K562 (cell line): ENCODE results near the gene ZNF2. TPM values are rescaled to one million over a fixed set of nuclear protein-coding genes. Genes with fewer than 3 reads are reported as not detected.

Experiments
- ATAC-seq: fragments of 200-7000 bp; cut with Tn5 transposase; 3 replicates; pipeline ENCODE4 v1.9.1; 2020; ENCODE audit warnings: moderate library complexity
- BruUV-seq: library from RNA; stranded (reverse); fragments of 400-500 nt; replicated peaks from 2 replicates; lab custom pipeline; 2021; lab: Mats Ljungman, UMichigan
- CTCF ChIA-PET: fragments of 300-600 bp; formaldehyde crosslinking; extraction: SDS; loops from one replicate; lab custom pipeline; 2021; ENCODE audit warnings: low intra/inter-chr PET ratio; lab: Yijun Ruan, JAX
- POLR2A ChIA-PET: fragments of 300-600, 350-650 bp; sonication (Branson Sonifier 250); formaldehyde crosslinking; extraction: SDS; loops from one replicate; lab custom pipeline; 2021; ENCODE audit warnings: antibody characterized with exemption, inconsistent platforms; lab: Yijun Ruan, JAX
- DNase-seq, 4 experiments: peaks; one replicate each; pipeline versions ENCODE4 v3.0.0 to v3.0.0-alpha.2; 2011 to 2018; ENCODE audit warnings: low spot score in 3 of 4, mixed read lengths in 3 of 4; ENCODE audit errors: extremely low read depth in 1 of 4
- FAIRE-seq: peaks from 2 replicates; lab custom pipeline; 2011; peaks lifted over from hg19 to GRCh38; lab: Jason Lieb, UNC
- H2AFZ ChIP-seq: 2 replicates; pipeline ENCODE4 v1.6.0; 2011; ENCODE audit warnings: low read depth, low read length, control low read depth, inconsistent platforms
- H3K27ac ChIP-seq: fragments of 200-600 bp; 3 replicates; pipeline ENCODE4 v1.8.0; 2011; ENCODE audit warnings: low read depth, mild to moderate bottlenecking, control low read depth, inconsistent platforms, low read length, moderate library complexity, mixed read lengths; ENCODE audit errors: extremely low read depth
- H3K27me3 ChIP-seq, 2 experiments: fragments of 300-600 bp in 1 of 2; 2 replicates in 1 of 2; 3 replicates in 1 of 2; pipeline versions ENCODE4 v1.6.0 to v1.8.0; 2011; ENCODE audit warnings: inconsistent platforms in 2 of 2, low read length in 2 of 2, mild to moderate bottlenecking in 1 of 2, mixed read lengths in 1 of 2, moderate library complexity in 1 of 2; ENCODE audit not compliant: control insufficient read depth in 2 of 2, insufficient read depth in 2 of 2
- H3K36me3 ChIP-seq: fragments of 300-600 bp; 3 replicates; pipeline ENCODE4 v1.8.0; 2011; ENCODE audit warnings: mild to moderate bottlenecking, low read length, inconsistent platforms; ENCODE audit not compliant: control insufficient read depth, insufficient read depth
- H3K4me1 ChIP-seq, 2 experiments: fragments of 200-600 bp in 1 of 2; replicated peaks in 1 of 2; 2 replicates in 1 of 2; 3 replicates in 1 of 2; pipeline versions ENCODE4 v1.5.1 to v1.8.0; 2011; ENCODE audit warnings: inconsistent platforms in 2 of 2, low read length in 2 of 2, mild to moderate bottlenecking in 1 of 2, mixed read lengths in 1 of 2, moderate library complexity in 1 of 2; ENCODE audit not compliant: control insufficient read depth in 2 of 2, insufficient read depth in 2 of 2
- H3K4me2 ChIP-seq: 2 replicates; pipeline ENCODE4 v1.6.1; 2011; ENCODE audit warnings: low read length, control low read depth, inconsistent platforms, mixed read lengths; ENCODE audit not compliant: insufficient read depth
- H3K4me3 ChIP-seq: fragments of 200-600 bp; sonication (generic), shearing (Covaris generic); 2 replicates; pipeline ENCODE4 v1.5.1; 2016; ENCODE audit warnings: control low read depth, inconsistent platforms
- H3K79me2 ChIP-seq: fragments of 200-600 bp; 3 replicates; pipeline ENCODE4 v1.8.0; 2011; ENCODE audit warnings: low read length, inconsistent platforms; ENCODE audit not compliant: control insufficient read depth, insufficient read depth
- H3K9ac ChIP-seq, 2 experiments: 2 replicates each; pipeline versions ENCODE4 v1.6.0 to v1.6.1; 2011; ENCODE audit warnings: low read depth in 2 of 2, low read length in 2 of 2, control low read depth in 1 of 2, inconsistent platforms in 1 of 2, mild to moderate bottlenecking in 1 of 2, mixed read lengths in 1 of 2; ENCODE audit not compliant: insufficient read depth in 1 of 2
- H3K9me1 ChIP-seq: one replicate; pipeline ENCODE4 v1.6.0; 2011; ENCODE audit warnings: inconsistent platforms, mild to moderate bottlenecking, low read length, moderate library complexity; ENCODE audit not compliant: control insufficient read depth, insufficient read depth
- H3K9me3 ChIP-seq: replicated peaks from 2 replicates; pipeline ENCODE4 v1.5.1; 2011; ENCODE audit warnings: low read depth, low read length, inconsistent platforms; ENCODE audit not compliant: control insufficient read depth, insufficient read depth
- H4K20me1 ChIP-seq: replicated peaks from 2 replicates; pipeline ENCODE4 v1.6.1; 2011; ENCODE audit warnings: low read length, inconsistent platforms, mixed read lengths; ENCODE audit not compliant: control insufficient read depth, insufficient read depth
- CBX1 ChIP-seq: sonication (generic); IDR thresholded peaks from 2 replicates; pipeline ENCODE4 v1.6.1; 2016; ENCODE audit warnings: antibody characterized with exemption, low read depth, mild to moderate bottlenecking
- ETV1 ChIP-seq: fragments of 450-650 bp; conservative IDR thresholded peaks from 2 replicates; pipeline ENCODE4 v1.6.1; 2016; ENCODE audit warnings: missing genetic modification characterization, control low read depth, low read depth, missing compliant biosample characterization
- FOXA3 ChIP-seq, 2 experiments: fragments of 450-650 bp in 1 of 2; sonication (generic) in 1 of 2; formaldehyde crosslinking; IDR thresholded peaks in 1 of 2; conservative IDR thresholded peaks in 1 of 2; 2 replicates each; pipeline versions ENCODE4 v1.4.0 to v1.8.0; 2020 to 2022; ENCODE audit warnings: mild to moderate bottlenecking in 2 of 2, missing genetic modification reagents in 1 of 2
- KHSRP ChIP-seq: fragments of 450-650 bp; IDR thresholded peaks from 2 replicates; pipeline ENCODE4 v1.6.1; 2017
- KLF10 ChIP-seq: fragments of 250-450 bp; sonication (Bioruptor Pico); IDR thresholded peaks from 2 replicates; pipeline ENCODE4 v1.6.1; 2021; ENCODE audit warnings: matching md5 sums
- NFRKB ChIP-seq: fragments of 450-650 bp; IDR thresholded peaks from 2 replicates; pipeline ENCODE4 v1.6.1; 2016; ENCODE audit warnings: low read depth
- RNF2 ChIP-seq: sonication (generic); IDR thresholded peaks from 2 replicates; pipeline ENCODE4 v1.6.1; 2016
- ZNF134 ChIP-seq: fragments of 250-450 bp; sonication (Bioruptor Pico); conservative IDR thresholded peaks from 2 replicates; pipeline ENCODE4 v1.4.0; 2020
- WGBS: fragments of 100-300 bp; shearing (Covaris generic); methylation state at CpG from one replicate; pipeline ENCODE4 v1.1.6; 2016; ENCODE audit warnings: low coverage, mixed read lengths; ENCODE audit not compliant: insufficient coverage; ENCODE audit errors: missing lambda C conversion rate; 5-methylcytosine and 5-hydroxymethylcytosine counted together
- in situ Hi-C: fragments of 300-500 bp; cut with MboI; formaldehyde crosslinking; loops from 4 replicates; pipeline ENCODE4 v1.15.0; 2018; ENCODE audit warnings: inconsistent platforms, mixed read lengths
- intact Hi-C: fragments of 100-400 bp; cut with micrococcal nuclease; formaldehyde crosslinking; loops from 2 replicates; pipeline ENCODE4 v1.14.2; 2022
- polyA plus RNA-seq, 8 experiments: library from polyadenylated mRNA; depleted of rRNA in 4 of 8; stranded (reverse) in 5 of 8; unstranded in 3 of 8; fragments of >200 nt; fragmentation: Nextera tagmentation in 2 of 8; fragmentation: Illumina TruSeq in 1 of 8; extraction: Ambion mirVana in 2 of 8; extraction: Trizol in 1 of 8; gene quantifications; 2 replicates each; pipeline versions ENCODE4 v1.2.1 to v1.2.3, GENCODE V29; 2011 to 2014; ENCODE audit warnings: inconsistent platforms in 1 of 8, missing spikeins in 1 of 8
- total RNA-seq, 7 experiments: library from RNA; depleted of rRNA in 6 of 7; stranded (reverse); fragments of >200 nt in 6 of 7; fragmentation: Illumina TruSeq in 2 of 7; extraction: Trizol in 2 of 7; gene quantifications; 2 replicates each; pipeline versions ENCODE4 v1.2.1 to v1.2.3, GENCODE V29; 2011 to 2021; ENCODE audit warnings: low replicate concordance in 1 of 7
- TF ChIP-seq, protein P1 (sequence below): fragments of 250-450 bp; sonication (Bioruptor Pico); IDR thresholded peaks from 2 replicates; pipeline ENCODE4 v1.4.0; 2020; ENCODE audit warnings: mild to moderate bottlenecking, moderate library complexity

The ZNF2 gene
- total and polyA plus RNA-seq, 9 of the 15 experiments (the other 6 are each of a cell fraction or from before 2014, with no cell fraction given) = 1.6 to 4.5 (median 3.4) TPM

DNA sequence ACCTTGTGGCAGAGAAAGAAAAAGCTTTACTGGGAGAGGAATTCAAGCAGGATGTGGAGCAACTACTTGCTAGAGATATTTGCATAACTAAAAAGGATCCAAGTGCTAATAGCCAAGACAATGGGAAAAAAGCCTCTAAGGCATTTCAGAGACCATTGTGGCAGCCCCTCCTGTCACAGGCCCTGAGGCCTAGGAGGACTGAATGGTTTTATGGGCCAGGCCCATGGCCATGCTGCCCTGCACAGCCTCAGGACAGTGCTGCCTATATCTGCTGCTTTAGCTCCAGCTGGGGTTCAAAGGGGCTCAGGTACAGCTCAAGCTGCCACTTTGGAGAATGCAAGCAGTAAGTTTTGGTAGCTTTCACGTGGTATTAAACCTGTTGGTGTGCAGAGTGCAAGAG is 26.9 kb upstream of the ZNF2 start:
- in situ Hi-C loops = no loop called here
- no peaks in the 10 kb centered on the region for H4K20me1 ChIP-seq

GRCh38 chr2:95143838-95144237 is 21.8 kb upstream of the ZNF2 start:
- H3K4me2 ChIP-seq = no peak overlapping the region
- H3K27me3 ChIP-seq = no peaks in the 10 kb centered on the region
- no peak overlapping the region for H3K9ac ChIP-seq
- H3K9me1 ChIP-seq = no peaks in the 10 kb centered on the region
- ChIA-PET POLR2A (interaction anchor here (0.6 kb wide), 1 partner anchor 22 kb away, joined by 3 read pairs; the partner anchor contains the start of gene ZNF2), CTCF (no interaction called here)
- H3K4me1 ChIP-seq = no peaks in the 10 kb centered on the region
- WGBS = 21% methylated on average over 2 of the region's 2 CpGs
- no peak overlapping the region for H2AFZ ChIP-seq
- ATAC-seq = no peak
- H3K9me3 ChIP-seq = peaks cover 8% of the 10 kb centered on the region
- in situ Hi-C loops = no loop called here
- no peak overlapping the region for H3K27ac ChIP-seq
- H3K36me3 ChIP-seq = no peaks in the 10 kb centered on the region; the same call in 2 of the 3 replicates
- no peak for DNase-seq
- no TSS peak for BruUV-seq
- TF ChIP-seq KLF10 = no peak
- TF ChIP-seq ETV1 = no peak
- TF ChIP-seq CBX1 = no peak
- TF ChIP-seq KHSRP = no peak
- no peak for TF ChIP-seq NFRKB
- no peak for TF ChIP-seq ZNF134 (CRISPR knock-in tag)
- TF ChIP-seq FOXA3 (CRISPR knock-in tag; conservative IDR thresholded peaks at IDR 0.05 in 1 of 2, IDR thresholded peaks at IDR 0.05 in 1 of 2) = peak; percentile 68 to 75; a peak in 3 of 4 replicates
- no peak for FAIRE-seq
- no peaks in the 10 kb centered on the region for H4K20me1 ChIP-seq
- intact Hi-C loops = no loop called here
- H3K4me3 ChIP-seq = no peak overlapping the region
- H3K79me2 ChIP-seq = no peaks in the 10 kb centered on the region

More for the DNA sequence above, 26.9 kb upstream of the ZNF2 start:
- 0% methylated on average over 1 of the region's 1 CpG for WGBS
- Histone ChIP-seq H3K27ac (no peak overlapping the region), H3K9ac (no peak overlapping the region), H3K9me1 (no peaks in the 10 kb centered on the region), H3K4me2 (no peak overlapping the region), H2AFZ (no peak overlapping the region), H3K9me3 (0 out of 2 replicates have a peak, but pooled peaks cover 3% of the 10 kb centered on the region), H3K27me3 (no peaks in the 10 kb centered on the region), H3K36me3 (no peaks in the 10 kb centered on the region), H3K4me3 (no peak overlapping the region), H3K79me2 (no peaks in the 10 kb centered on the region), H3K4me1 (no peaks in the 10 kb centered on the region)
- ChIA-PET CTCF (no interaction called here), POLR2A (interaction anchor here (0.9 kb wide), 1 partner anchor 21 kb away, joined by 3 read pairs; the partner anchor contains the start of gene ZNF514)
- BruUV-seq = no TSS peak
- intact Hi-C loops = no loop called here
- ATAC-seq = no peak
- no peak for TF ChIP-seq RNF2
- TF ChIP-seq, protein P1, sequence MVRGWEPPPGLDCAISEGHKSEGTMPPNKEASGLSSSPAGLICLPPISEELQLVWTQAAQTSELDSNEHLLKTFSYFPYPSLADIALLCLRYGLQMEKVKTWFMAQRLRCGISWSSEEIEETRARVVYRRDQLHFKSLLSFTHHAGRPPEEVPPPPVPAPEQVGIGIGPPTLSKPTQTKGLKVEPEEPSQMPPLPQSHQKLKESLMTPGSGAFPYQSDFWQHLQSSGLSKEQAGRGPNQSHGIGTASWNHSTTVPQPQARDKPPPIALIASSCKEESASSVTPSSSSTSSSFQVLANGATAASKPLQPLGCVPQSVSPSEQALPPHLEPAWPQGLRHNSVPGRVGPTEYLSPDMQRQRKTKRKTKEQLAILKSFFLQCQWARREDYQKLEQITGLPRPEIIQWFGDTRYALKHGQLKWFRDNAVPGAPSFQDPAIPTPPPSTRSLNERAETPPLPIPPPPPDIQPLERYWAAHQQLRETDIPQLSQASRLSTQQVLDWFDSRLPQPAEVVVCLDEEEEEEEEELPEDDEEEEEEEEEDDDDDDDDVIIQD (CRISPR knock-in tag) = no peak
- no peak for DNase-seq
- FAIRE-seq = no peak
